ENCODE data around the gene LRRC49. TPM values are rescaled to one million over a fixed set of nuclear protein-coding genes. Genes with fewer than 3 reads are reported as not detected.

The LRRC49 gene
- total RNA-seq, 1 experiment from 2014 or later = 8.3 TPM

GRCh38 chr15:70863450-70864218 is 29.0 kb upstream of the LRRC49 start:
- H3K9me3 Mint-ChIP-seq = no peaks in the 10 kb centered on the region

More at GRCh38 chr15:70863450-70864218, 29.0 kb upstream of the LRRC49 start:
- Histone ChIP-seq H3K23ac (ENCODE audit: insufficient read length, low read depth, low read length) (no peak overlapping the region), H2AFZ (ENCODE audit: low read length) (no peak overlapping the region), H4K91ac (ENCODE audit: insufficient read length, low read depth, low read length) (no peak overlapping the region), H2BK15ac (ENCODE audit: low read depth, low read length) (no peak overlapping the region), H4K5ac (ENCODE audit: insufficient read length, low read depth, low read length) (no peak overlapping the region), H3K56ac (ENCODE audit: insufficient read length, low read depth, low read length) (no peak overlapping the region), H3K9ac (ENCODE audit: extremely low read depth, insufficient read length, low read length) (no peak overlapping the region), H3K27me3 (ENCODE audit: insufficient read depth, low read length) (no peaks in the 10 kb centered on the region), H2BK120ac (ENCODE audit: low read depth, low read length, poor library complexity, severe bottlenecking) (no peak overlapping the region), H3K27ac (ENCODE audit: insufficient read length, low read depth, low read length) (no peak overlapping the region), H3K23me2 (ENCODE audit: insufficient read length, low read depth, low read length, poor library complexity, severe bottlenecking) (no peaks in the 10 kb centered on the region), H4K20me1 (ENCODE audit: control insufficient read depth, insufficient read depth, insufficient read length) (no peaks in the 10 kb centered on the region), H3T11ph (ENCODE audit: low read length) (no peak overlapping the region), H3K14ac (ENCODE audit: insufficient read depth, low read length) (no peak overlapping the region; the same call in 1 of the 2 replicates), H3K9me3 (ENCODE audit: control insufficient read depth, low read depth, low read length) (no peaks in the 10 kb centered on the region), H2BK5ac (ENCODE audit: insufficient read length, low read length) (no peak overlapping the region), H2AK5ac (ENCODE audit: insufficient read length, low read length) (no peak overlapping the region), H3K4ac (ENCODE audit: low read depth, low read length) (no peak overlapping the region), H2BK12ac (ENCODE audit: insufficient read length, low read depth, low read length) (no peak overlapping the region), H3K4me1 (ENCODE audit: insufficient read depth, low read length) (no peaks in the 10 kb centered on the region), H4K8ac (replicated peaks; ENCODE audit: insufficient read length, low read depth, low read length) (no peak overlapping the region), H3K4me2 (ENCODE audit: insufficient read depth, insufficient read length, low read length) (no peak overlapping the region), H3K79me2 (ENCODE audit: insufficient read depth, low read length) (no peaks in the 10 kb centered on the region), H3K18ac (ENCODE audit: insufficient read length, low read depth, low read length) (no peak overlapping the region), H3K79me1 (ENCODE audit: insufficient read depth, low read depth, low read length, poor library complexity, severe bottlenecking) (no peaks in the 10 kb centered on the region), H2BK20ac (ENCODE audit: low read depth, low read length, poor library complexity, severe bottlenecking) (no peak overlapping the region)
- no peak overlapping the region for H3K27ac Mint-ChIP-seq
- no peak overlapping the region for H3K4me3 Mint-ChIP-seq
- WGBS (ENCODE audit: extremely low coverage, insufficient read length, low lambda C conversion rate) = no CpG with 5 or more reads among the region's 4 CpGs
- no peak for TF ChIP-seq CTCF (conservative IDR thresholded peaks at IDR 0.05)
- peaks cover 2% of the 10 kb centered on the region for H3K27me3 Mint-ChIP-seq (ENCODE audit: low read depth)
- H3K36me3 Mint-ChIP-seq (ENCODE audit: insufficient read depth in 1 of 3, low read depth in 3 of 3) = no peaks in the 10 kb centered on the region
- peaks cover 0 to 4% of the 10 kb centered on the region in 2 experiments; a peak in 1 of 4 replicates for H3K4me1 Mint-ChIP-seq
- DNase-seq = no peak
